Caco-2 (cell line): ENCODE results near the gene OR8D4. TPM values are rescaled to one million over a fixed set of nuclear protein-coding genes. Genes with fewer than 3 reads are reported as not detected.

Experiments used
- Bru-seq: library from RNA; stranded (reverse); fragments of 400-500 nt; gene quantifications from one replicate; lab custom pipeline; 2021; lab: Mats Ljungman, UMichigan
- BruChase-seq, 2 experiments: library from RNA; stranded (reverse); fragments of 400-500 nt; gene quantifications; one replicate each; lab custom pipeline; 2021; lab: Mats Ljungman, UMichigan
- BruUV-seq: library from RNA; stranded (reverse); fragments of 400-500 nt; replicated peaks from 2 replicates; lab custom pipeline; 2021; lab: Mats Ljungman, UMichigan
- CTCF ChIA-PET: fragments of 300-600 bp; sonication (Branson Sonifier 250); formaldehyde crosslinking; loops from one replicate; lab custom pipeline; 2022; ENCODE audit warnings: antibody characterized with exemption; lab: Charles Lee
- POLR2A ChIA-PET: fragments of 300-600 bp; sonication (Branson Sonifier 250); formaldehyde crosslinking; loops from one replicate; lab custom pipeline; 2022; ENCODE audit warnings: antibody characterized with exemption; lab: Charles Lee
- DNase-seq, 2 experiments: peaks; one replicate each; pipeline versions ENCODE4 v3.0.0 to v3.0.0-alpha.2; 2020 to 2022
- H3K27me3 ChIP-seq: replicated peaks from 2 replicates; pipeline ENCODE4 v1.6.0; 2011; ENCODE audit warnings: low read length; ENCODE audit not compliant: control insufficient read depth, insufficient read depth
- H3K36me3 ChIP-seq: 2 replicates; pipeline ENCODE4 v1.5.1; 2011; ENCODE audit warnings: low read length; ENCODE audit not compliant: control insufficient read depth, insufficient read depth
- H3K4me1 ChIP-seq: fragments of 250-450 bp; sonication (Bioruptor Pico); 2 replicates; pipeline ENCODE4 v1.5.1; 2020; ENCODE audit warnings: mild to moderate bottlenecking
- H3K4me3 ChIP-seq: 2 replicates; pipeline ENCODE4 v1.5.1; 2011; ENCODE audit warnings: low read depth, mild to moderate bottlenecking, control low read depth, low read length
- H3K9me3 ChIP-seq: fragments of 250-450 bp; sonication (Bioruptor Pico); 2 replicates; pipeline ENCODE4 v1.5.1; 2020; ENCODE audit warnings: mild to moderate bottlenecking, moderate library complexity
- H3K27ac Mint-ChIP-seq: one replicate; pipeline ENCODE4 v1.8.0; 2022; ENCODE audit warnings: mixed read lengths; ENCODE audit not compliant: unreplicated experiment
- H3K27me3 Mint-ChIP-seq: one replicate; pipeline ENCODE4 v1.8.0; 2022; ENCODE audit warnings: mixed read lengths; ENCODE audit not compliant: insufficient read depth, unreplicated experiment
- H3K36me3 Mint-ChIP-seq: one replicate; pipeline ENCODE4 v1.8.0; 2022; ENCODE audit warnings: mild to moderate bottlenecking, mixed read lengths; ENCODE audit not compliant: insufficient read depth, unreplicated experiment
- H3K4me1 Mint-ChIP-seq: one replicate; pipeline ENCODE4 v1.8.0; 2022; ENCODE audit warnings: low read depth, mixed read lengths; ENCODE audit not compliant: unreplicated experiment
- H3K4me3 Mint-ChIP-seq: one replicate; pipeline ENCODE4 v1.8.0; 2022; ENCODE audit warnings: mild to moderate bottlenecking, moderate library complexity, mixed read lengths; ENCODE audit not compliant: unreplicated experiment
- H3K9me3 Mint-ChIP-seq: one replicate; pipeline ENCODE4 v1.8.0; 2022; ENCODE audit warnings: mixed read lengths; ENCODE audit not compliant: unreplicated experiment
- intact Hi-C: fragments of 100-400 bp; cut with micrococcal nuclease; formaldehyde crosslinking; loops from one replicate; pipeline ENCODE4 v1.10.0; 2022; ENCODE audit not compliant: unreplicated experiment
- long read RNA-seq: library from polyadenylated mRNA; stranded (forward); transcript quantifications from one replicate; pipeline ENCODE4 v2.0.0, GENCODE V29; 2022
- total RNA-seq: library from RNA; stranded (reverse); gene quantifications from 2 replicates; pipeline ENCODE4 v1.2.3, GENCODE V29; 2022
- TF ChIP-seq, protein P1 (sequence below), 2 experiments: fragments of 200-600 bp in 1 of 2; IDR thresholded peaks; 1 replicate in 1 of 2; 2 replicates in 1 of 2; pipeline versions ENCODE4 v1.5.1 to v1.8.0; 2011 to 2022; ENCODE audit warnings: antibody characterized with exemption in 1 of 2, control low read depth in 1 of 2, inconsistent platforms in 1 of 2, low read depth in 1 of 2, low read length in 1 of 2, mild to moderate bottlenecking in 1 of 2, moderate library complexity in 1 of 2; ENCODE audit not compliant: insufficient read depth in 1 of 2, severe bottlenecking in 1 of 2, unreplicated experiment in 1 of 2

Gene OR8D4
- total RNA-seq (not detected in 2 replicates), Bru-seq, nascent RNA (not detected), BruChase-seq, experiment 1, labeled RNA remaining after a 2-hour chase (percentile 23 among the genes with signal in this experiment), BruChase-seq, experiment 2, labeled RNA remaining after a 6-hour chase (not detected)
- long read RNA-seq, result 0 reads

DNA sequence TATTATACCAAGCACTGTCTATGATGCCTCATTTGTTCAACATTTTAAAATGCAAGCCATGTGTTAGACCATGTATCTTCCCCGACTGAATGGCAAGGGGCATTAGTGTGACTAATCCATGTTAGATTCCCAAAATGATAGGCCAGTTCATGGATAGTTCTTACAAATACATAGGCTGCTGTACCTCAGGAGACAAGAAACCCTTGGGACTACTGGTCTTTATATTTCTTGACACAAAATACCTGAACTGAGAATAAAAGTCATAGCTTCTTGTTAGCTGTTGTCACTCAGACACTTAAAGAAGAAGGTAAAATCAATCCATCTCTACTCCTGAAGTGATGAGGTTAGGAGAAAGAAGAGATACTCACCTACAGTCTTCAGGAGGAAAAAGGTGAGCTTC, at the start of gene OR8D4:
OR8D4 (plus strand) TSS at position 301 of the 400 bp plus-strand sequence. CDS start 4,265 bp downstream, outside the sequence.
- no peaks in the 10 kb centered on the region for H3K4me1 Mint-ChIP-seq

DNA sequence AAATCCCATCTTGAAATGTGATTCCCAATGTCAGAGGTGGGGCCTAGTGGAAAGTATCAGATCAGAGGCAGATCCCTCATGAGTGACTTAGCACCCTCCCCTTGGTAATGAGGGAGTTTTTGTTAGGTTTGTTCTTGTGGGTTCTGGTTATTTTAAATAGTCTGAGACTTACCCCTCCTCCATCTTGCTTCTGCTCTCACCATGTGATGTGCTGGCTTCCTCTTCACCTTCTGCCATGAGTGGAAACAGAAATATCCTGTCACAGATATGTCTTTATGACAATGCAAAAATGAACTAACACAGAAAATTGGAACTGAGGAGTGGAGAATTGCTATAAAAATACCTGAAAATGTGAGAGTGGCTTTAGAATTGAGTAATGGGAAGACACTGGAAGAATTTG, 49.6 kb upstream of the OR8D4 start:
- TF ChIP-seq, protein P1, sequence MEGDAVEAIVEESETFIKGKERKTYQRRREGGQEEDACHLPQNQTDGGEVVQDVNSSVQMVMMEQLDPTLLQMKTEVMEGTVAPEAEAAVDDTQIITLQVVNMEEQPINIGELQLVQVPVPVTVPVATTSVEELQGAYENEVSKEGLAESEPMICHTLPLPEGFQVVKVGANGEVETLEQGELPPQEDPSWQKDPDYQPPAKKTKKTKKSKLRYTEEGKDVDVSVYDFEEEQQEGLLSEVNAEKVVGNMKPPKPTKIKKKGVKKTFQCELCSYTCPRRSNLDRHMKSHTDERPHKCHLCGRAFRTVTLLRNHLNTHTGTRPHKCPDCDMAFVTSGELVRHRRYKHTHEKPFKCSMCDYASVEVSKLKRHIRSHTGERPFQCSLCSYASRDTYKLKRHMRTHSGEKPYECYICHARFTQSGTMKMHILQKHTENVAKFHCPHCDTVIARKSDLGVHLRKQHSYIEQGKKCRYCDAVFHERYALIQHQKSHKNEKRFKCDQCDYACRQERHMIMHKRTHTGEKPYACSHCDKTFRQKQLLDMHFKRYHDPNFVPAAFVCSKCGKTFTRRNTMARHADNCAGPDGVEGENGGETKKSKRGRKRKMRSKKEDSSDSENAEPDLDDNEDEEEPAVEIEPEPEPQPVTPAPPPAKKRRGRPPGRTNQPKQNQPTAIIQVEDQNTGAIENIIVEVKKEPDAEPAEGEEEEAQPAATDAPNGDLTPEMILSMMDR (IDR thresholded peaks at IDR 0.05; ENCODE audit: insufficient read depth in 1 of 2, low read depth in 1 of 2, low read length in 1 of 2, severe bottlenecking in 1 of 2, unreplicated experiment in 1 of 2), result no peak
- H3K27me3 Mint-ChIP-seq, result peaks cover 13% of the 10 kb centered on the region
- H3K4me3 Mint-ChIP-seq, result no peak overlapping the region
- Histone ChIP-seq H3K36me3 (no peaks in the 10 kb centered on the region), H3K27me3 (no peaks in the 10 kb centered on the region), H3K9me3 (peaks cover 11% of the 10 kb centered on the region; the same call in 1 of the 2 replicates), H3K4me3 (no peak overlapping the region), H3K4me1 (no peaks in the 10 kb centered on the region)
- ChIA-PET POLR2A (no interaction called here), CTCF (no interaction called here)
- no peaks in the 10 kb centered on the region for H3K4me1 Mint-ChIP-seq
- intact Hi-C loops, result no loop called here
- no peak for DNase-seq
- no peak overlapping the region for H3K27ac Mint-ChIP-seq
- H3K9me3 Mint-ChIP-seq, result peaks cover 20% of the 10 kb centered on the region
- BruUV-seq, result no TSS peak
- H3K36me3 Mint-ChIP-seq, result no peaks in the 10 kb centered on the region

More for the DNA sequence above, at the start of gene OR8D4:
- Mint-ChIP-seq H3K27me3 (peaks cover 13% of the 10 kb centered on the region), H3K9me3 (no peaks in the 10 kb centered on the region), H3K36me3 (no peaks in the 10 kb centered on the region), H3K4me3 (no peak within 1 kb of the TSS), H3K27ac (no peak within 1 kb of the TSS)
- Histone ChIP-seq H3K4me3 (no peak within 1 kb of the TSS), H3K27me3 (no peaks in the 10 kb centered on the region), H3K36me3 (no peaks in the 10 kb centered on the region), H3K9me3 (no peaks in the 10 kb centered on the region), H3K4me1 (no peaks in the 10 kb centered on the region)
- CTCF ChIA-PET, result no interaction called here
- DNase-seq, result no peak
- intact Hi-C loops, result no loop called here
- BruUV-seq, result no TSS peak
- TF ChIP-seq, protein P1 (IDR thresholded peaks at IDR 0.05; ENCODE audit: insufficient read depth in 1 of 2, low read depth in 1 of 2, low read length in 1 of 2, severe bottlenecking in 1 of 2, unreplicated experiment in 1 of 2), result no peak
- POLR2A ChIA-PET, result no interaction called here

DNA sequence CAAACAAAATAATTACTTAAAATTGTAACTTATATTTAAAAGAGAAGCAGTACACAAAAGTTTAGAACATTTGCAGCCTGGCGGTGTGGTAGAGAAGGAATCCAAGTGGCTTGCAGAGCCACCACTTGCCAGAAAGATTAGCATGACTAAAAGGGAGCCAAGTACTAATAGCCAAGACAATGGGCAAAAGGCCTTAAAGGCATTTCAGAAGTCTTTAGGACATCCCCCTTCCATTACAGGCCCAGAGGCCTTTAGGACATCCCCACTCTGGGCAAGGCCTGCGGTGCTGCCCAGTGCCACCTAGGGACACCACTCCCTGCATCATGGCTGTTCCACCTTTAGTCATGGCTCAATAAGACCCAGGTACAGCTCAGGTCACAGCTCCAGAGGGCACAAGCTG, 48.9 kb upstream of the OR8D4 start:
- Histone ChIP-seq H3K9me3 (peaks cover 11% of the 10 kb centered on the region; the same call in 1 of the 2 replicates), H3K36me3 (no peaks in the 10 kb centered on the region), H3K4me1 (no peaks in the 10 kb centered on the region), H3K27me3 (no peaks in the 10 kb centered on the region), H3K4me3 (no peak overlapping the region)
- H3K4me1 Mint-ChIP-seq, result no peaks in the 10 kb centered on the region
- no peak for DNase-seq
- TF ChIP-seq, protein P1 (IDR thresholded peaks at IDR 0.05; ENCODE audit: insufficient read depth in 1 of 2, low read depth in 1 of 2, low read length in 1 of 2, severe bottlenecking in 1 of 2, unreplicated experiment in 1 of 2), result no peak
- H3K9me3 Mint-ChIP-seq, result peaks cover 20% of the 10 kb centered on the region
- H3K4me3 Mint-ChIP-seq, result no peak overlapping the region
- ChIA-PET CTCF (no interaction called here), POLR2A (no interaction called here)
- no TSS peak for BruUV-seq
- intact Hi-C loops, result no loop called here
- H3K36me3 Mint-ChIP-seq, result no peaks in the 10 kb centered on the region
- H3K27ac Mint-ChIP-seq, result no peak overlapping the region
- H3K27me3 Mint-ChIP-seq, result peaks cover 13% of the 10 kb centered on the region
